Trophoblast cell (in vitro differentiated cells and primary cell): ENCODE measurements around the gene RGS10.

ENCODE experiments used
- DNase-seq, 2 donors: peaks; one replicate each; pipeline ENCODE4 v3.0.0-alpha.2; 2016
- H2AFZ ChIP-seq: 2 replicates; pipeline ENCODE4 v1.6.1; 2013; ENCODE audit warnings: low read length, moderate library complexity, mild to moderate bottlenecking; ENCODE audit not compliant: insufficient read depth, poor library complexity
- H2AK5ac ChIP-seq: 2 replicates; pipeline ENCODE4 v1.6.1; 2013; ENCODE audit warnings: mild to moderate bottlenecking, low read length
- H2BK120ac ChIP-seq: 2 replicates; pipeline ENCODE4 v1.6.1; 2013; ENCODE audit warnings: low read length, mild to moderate bottlenecking, moderate library complexity; ENCODE audit not compliant: insufficient read depth, poor library complexity
- H2BK12ac ChIP-seq: 2 replicates; pipeline ENCODE4 v1.6.1; 2013; ENCODE audit warnings: mild to moderate bottlenecking, low read length, moderate library complexity
- H2BK5ac ChIP-seq: 2 replicates; pipeline ENCODE4 v1.6.1; 2013; ENCODE audit warnings: low read length, low read depth, moderate library complexity, mild to moderate bottlenecking; ENCODE audit not compliant: poor library complexity
- H3K14ac ChIP-seq: 2 replicates; pipeline ENCODE4 v1.6.1; 2013; ENCODE audit warnings: mild to moderate bottlenecking, low read length
- H3K18ac ChIP-seq: 2 replicates; pipeline ENCODE4 v1.6.1; 2013; ENCODE audit warnings: mild to moderate bottlenecking, low read length
- H3K23ac ChIP-seq: 2 replicates; pipeline ENCODE4 v1.6.1; 2013; ENCODE audit warnings: low read length
- H3K27ac ChIP-seq: 2 replicates; pipeline ENCODE4 v1.5.1; 2013; ENCODE audit warnings: low read depth, mild to moderate bottlenecking, inconsistent platforms, low read length, moderate library complexity
- H3K27me3 ChIP-seq: 2 replicates; pipeline ENCODE4 v1.6.1; 2013; ENCODE audit warnings: inconsistent platforms, mild to moderate bottlenecking, low read length, moderate library complexity; ENCODE audit not compliant: insufficient read depth
- H3K36me3 ChIP-seq, 2 experiments: 1 replicate in 1 of 2; 2 replicates in 1 of 2; pipeline ENCODE4 v1.6.1; 2013; ENCODE audit warnings: low read length in 2 of 2, mild to moderate bottlenecking in 2 of 2, moderate library complexity in 1 of 2; ENCODE audit not compliant: insufficient read depth in 2 of 2, control insufficient read depth in 1 of 2
- H3K4ac ChIP-seq: 2 replicates; pipeline ENCODE4 v1.6.1; 2013; ENCODE audit warnings: low read depth, mild to moderate bottlenecking, low read length, moderate library complexity
- H3K4me1 ChIP-seq, 2 experiments: 1 replicate in 1 of 2; 2 replicates in 1 of 2; pipeline ENCODE4 v1.6.1; 2013; ENCODE audit warnings: low read length in 2 of 2, mild to moderate bottlenecking in 2 of 2, moderate library complexity in 1 of 2; ENCODE audit not compliant: insufficient read depth in 2 of 2, control insufficient read depth in 1 of 2
- H3K4me2 ChIP-seq: 2 replicates; pipeline ENCODE4 v1.6.1; 2013; ENCODE audit warnings: inconsistent platforms, mild to moderate bottlenecking, low read length, moderate library complexity
- H3K4me3 ChIP-seq: 2 replicates; pipeline ENCODE4 v1.5.1; 2013; ENCODE audit warnings: mild to moderate bottlenecking, low read depth, low read length, inconsistent platforms
- H3K79me1 ChIP-seq: one replicate; pipeline ENCODE4 v1.6.1; 2013; ENCODE audit warnings: low read length
- H3K79me2 ChIP-seq: 2 replicates; pipeline ENCODE4 v1.6.1; 2013; ENCODE audit warnings: low read length, mild to moderate bottlenecking; ENCODE audit not compliant: control insufficient read depth, insufficient read depth, poor library complexity
- H3K9ac ChIP-seq: 2 replicates; pipeline ENCODE4 v1.6.1; 2013; ENCODE audit warnings: mild to moderate bottlenecking, low read length
- H3K9me3 ChIP-seq: 2 replicates; pipeline ENCODE4 v1.6.1; 2013; ENCODE audit warnings: low read depth, mild to moderate bottlenecking, control low read depth, inconsistent platforms, low read length; ENCODE audit not compliant: insufficient read depth
- H4K12ac ChIP-seq: 2 replicates; pipeline ENCODE4 v1.6.1; 2013; ENCODE audit warnings: low read depth, mild to moderate bottlenecking, low read length, moderate library complexity
- H4K8ac ChIP-seq: 2 replicates; pipeline ENCODE4 v1.6.1; 2013; ENCODE audit warnings: low read depth, mild to moderate bottlenecking, low read length, moderate library complexity
- H4K91ac ChIP-seq: one replicate; pipeline ENCODE4 v1.6.1; 2013; ENCODE audit warnings: low read depth, mild to moderate bottlenecking, low read length, moderate library complexity
- whole genome bisulfite sequencing: extraction: QIAGEN DNeasy Blood & Tissue Kit; methylation state at CpG from one replicate; pipeline ENCODE4 v1.1.7; 2013; ENCODE audit warnings: missing lambda C conversion rate; ENCODE audit not compliant: insufficient read length, insufficient coverage; ENCODE audit errors: extremely low coverage; 5-methylcytosine and 5-hydroxymethylcytosine counted together

The RGS10 gene

DNA sequence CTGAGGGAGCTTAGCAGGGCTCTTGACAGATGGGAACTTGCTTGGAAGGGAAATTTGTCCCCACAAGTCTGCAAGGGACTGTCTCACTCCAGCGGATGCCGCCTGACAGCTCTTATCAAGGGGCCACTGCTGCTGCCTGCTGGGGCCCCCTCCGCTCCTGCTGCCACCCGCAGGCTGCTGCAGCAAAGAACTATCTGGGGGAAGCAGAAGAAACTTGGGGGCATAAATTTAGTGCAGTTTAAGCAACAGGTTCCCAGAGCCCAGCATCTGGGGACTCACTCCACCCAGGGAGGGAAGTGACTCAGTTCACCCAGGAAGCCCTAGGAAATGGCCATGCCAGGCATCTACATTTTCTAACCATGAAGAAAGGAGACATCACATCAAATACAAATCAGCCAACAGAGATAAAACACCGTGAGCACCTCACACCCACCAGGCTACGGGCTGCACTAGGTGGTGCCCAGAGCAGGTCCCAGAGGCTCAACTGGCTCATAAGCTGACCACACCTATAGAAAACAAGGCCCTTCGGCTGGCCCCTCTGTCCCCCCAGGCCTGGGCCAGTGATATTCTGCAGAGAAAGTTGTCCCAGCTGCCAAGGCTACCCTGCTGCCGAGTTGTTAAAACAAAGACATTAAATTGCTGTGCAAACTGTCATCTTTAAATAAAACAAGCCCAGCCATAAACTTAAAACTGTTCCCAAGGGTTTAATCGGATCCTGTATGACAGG is 3.7 kb downstream of the RGS10 start:
- Histone ChIP-seq H3K27ac (no peak overlapping the region), H3K9ac (no peak overlapping the region), H3K9me3 (no peaks in the 10 kb centered on the region), H3K18ac (no peak overlapping the region), H2BK120ac (no peak overlapping the region), H2AFZ (no peak overlapping the region), H4K91ac (no peak overlapping the region), H3K79me2 (no peaks in the 10 kb centered on the region), H2BK5ac (no peak overlapping the region), H3K23ac (no peak overlapping the region), H3K36me3 (no peaks in the 10 kb centered on the region), H3K4me3 (no peak overlapping the region), H4K12ac (no peak overlapping the region), H3K14ac (no peak overlapping the region), H3K4me2 (no peak overlapping the region), H3K4me1 (peaks cover 3 to 9% of the 10 kb centered on the region in 2 experiments), H2BK12ac (no peak overlapping the region), H2AK5ac (no peak overlapping the region), H3K79me1 (no peaks in the 10 kb centered on the region), H4K8ac (no peak overlapping the region), H3K4ac (no peak overlapping the region), H3K27me3 (peaks cover 29% of the 10 kb centered on the region)
- WGBS: no CpG with 5 or more reads among the region's 9 CpGs
- DNase-seq: no peak

- Histone ChIP-seq H2BK5ac (no peak overlapping the region), H3K18ac (no peak overlapping the region), H3K4ac (no peak overlapping the region), H2AFZ (no peak overlapping the region), H2BK120ac (no peak overlapping the region), H3K9ac (no peak overlapping the region), H3K4me2 (no peak overlapping the region), H3K4me1 (peaks cover 2 to 5% of the 10 kb centered on the region in 2 experiments), H3K27ac (no peak overlapping the region), H2BK12ac (no peak overlapping the region), H3K79me1 (no peaks in the 10 kb centered on the region), H3K4me3 (no peak overlapping the region), H2AK5ac (no peak overlapping the region), H4K12ac (no peak overlapping the region), H3K23ac (no peak overlapping the region), H4K91ac (no peak overlapping the region), H3K27me3 (peaks cover 23% of the 10 kb centered on the region), H3K79me2 (no peaks in the 10 kb centered on the region), H4K8ac (no peak overlapping the region), H3K9me3 (no peaks in the 10 kb centered on the region), H3K14ac (no peak overlapping the region), H3K36me3 (no peaks in the 10 kb centered on the region)
- no CpG with 5 or more reads among the region's 5 CpGs for WGBS
- DNase-seq: no peak
Observed at GRCh38 chr10:119537953-119538630, 4.4 kb downstream of the RGS10 start.

GRCh38 chr10:119536508-119537025 is 6.0 kb downstream of the RGS10 start:
- Histone ChIP-seq H4K8ac (no peak overlapping the region), H3K9ac (no peak overlapping the region), H4K12ac (no peak overlapping the region), H2BK120ac (no peak overlapping the region), H3K18ac (no peak overlapping the region), H3K4me2 (no peak overlapping the region), H3K4me3 (no peak overlapping the region), H4K91ac (no peak overlapping the region), H3K27ac (no peak overlapping the region), H3K36me3 (no peaks in the 10 kb centered on the region), H2AK5ac (no peak overlapping the region), H2BK12ac (no peak overlapping the region), H3K23ac (no peak overlapping the region), H3K27me3 (peaks cover 7% of the 10 kb centered on the region), H3K4me1 (no peaks in the 10 kb centered on the region), H3K9me3 (no peaks in the 10 kb centered on the region), H3K79me1 (no peaks in the 10 kb centered on the region), H2BK5ac (no peak overlapping the region), H3K4ac (no peak overlapping the region), H3K79me2 (no peaks in the 10 kb centered on the region), H3K14ac (no peak overlapping the region), H2AFZ (no peak overlapping the region)
- WGBS: no CpG with 5 or more reads among the region's 9 CpGs
- DNase-seq: no peak

DNA sequence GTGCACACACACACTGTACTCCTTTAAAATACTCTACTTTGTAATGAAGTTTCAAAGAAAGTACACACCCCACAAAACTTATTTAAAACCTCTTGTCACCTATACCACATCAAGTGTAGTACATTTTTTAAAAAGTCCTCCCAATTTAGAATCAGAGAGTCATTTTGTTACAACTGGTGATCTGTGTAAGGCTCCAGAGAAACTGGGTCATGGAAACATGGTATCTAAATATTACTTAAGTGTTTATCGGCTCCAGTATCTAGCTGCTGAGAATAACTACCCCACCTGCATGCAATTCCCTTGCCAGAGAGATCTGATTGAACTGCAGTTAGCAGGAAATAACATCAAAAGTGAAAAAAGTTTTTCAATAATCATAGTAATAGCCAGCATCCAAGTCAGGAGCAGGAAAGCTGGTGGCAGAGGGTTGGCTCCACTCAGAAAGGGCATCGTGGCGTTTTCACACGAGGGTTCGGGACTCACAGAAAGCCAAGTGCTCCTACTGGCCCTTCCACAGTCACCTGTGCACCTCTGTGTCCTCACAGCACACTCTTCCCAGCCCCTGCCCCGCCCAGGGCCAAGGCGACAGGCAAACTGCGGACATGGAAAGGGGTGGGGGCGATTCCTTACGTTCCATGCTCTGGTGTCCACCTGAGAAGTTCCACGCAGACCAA is 6.5 kb downstream of the RGS10 start:
- Histone ChIP-seq H3K4me3 (no peak overlapping the region), H2BK12ac (no peak overlapping the region), H3K36me3 (no peaks in the 10 kb centered on the region), H4K12ac (no peak overlapping the region), H3K18ac (no peak overlapping the region), H3K27me3 (peaks cover 1% of the 10 kb centered on the region), H3K23ac (no peak overlapping the region), H2AK5ac (no peak overlapping the region), H2BK5ac (no peak overlapping the region), H3K4me2 (no peak overlapping the region), H3K9ac (no peak overlapping the region), H4K91ac (no peak overlapping the region), H2AFZ (no peak overlapping the region), H3K79me2 (no peaks in the 10 kb centered on the region), H3K4ac (no peak overlapping the region), H3K9me3 (no peaks in the 10 kb centered on the region), H3K27ac (no peak overlapping the region), H4K8ac (no peak overlapping the region), H2BK120ac (no peak overlapping the region), H3K79me1 (no peaks in the 10 kb centered on the region), H3K4me1 (no peaks in the 10 kb centered on the region), H3K14ac (no peak overlapping the region)
- no CpG with 5 or more reads among the region's 11 CpGs for WGBS
- DNase-seq: peak in 1 of 2 donors; percentile 37
